Measurements from ENCODE around the gene ZNF783.
"Not testable (repeated sequence)": the region's sequence is repeated elsewhere in the genome, so short reads cannot be mapped to it uniquely, and the experiment has no call there.

ZNF783 gene

DNA sequence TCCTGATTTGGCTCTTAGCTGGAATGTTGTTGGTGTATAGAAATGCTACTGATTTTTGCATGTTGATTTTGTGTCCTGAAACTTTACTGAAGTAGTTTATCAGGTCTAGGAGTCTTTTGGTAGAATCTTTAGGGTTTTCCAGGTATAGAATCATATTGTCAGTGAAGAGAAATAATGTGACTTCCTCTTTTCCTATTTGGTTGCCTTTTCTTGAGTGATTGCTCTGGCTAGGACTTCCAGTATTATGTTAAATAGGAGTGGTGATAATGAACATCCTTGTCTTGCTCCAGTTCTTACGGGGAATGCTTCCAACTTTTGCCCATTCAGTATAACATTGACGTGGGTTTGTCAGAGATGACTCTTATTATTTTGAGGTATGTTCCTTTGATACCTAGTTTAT lies 52.0 kb downstream of the ZNF783 start:
- H3K27me3 ChIP-seq (ENCODE audit: insufficient read depth, insufficient read length): no peaks in the 10 kb centered on the region
- no peak overlapping the region for H3K9ac ChIP-seq (ENCODE audit: insufficient read length, low read depth)
- no peak overlapping the region for H3K4me3 ChIP-seq (ENCODE audit: insufficient read length, low read depth)
- H3K4me1 ChIP-seq (ENCODE audit: insufficient read depth, insufficient read length): no peaks in the 10 kb centered on the region
- no peaks in the 10 kb centered on the region for H3K36me3 ChIP-seq (ENCODE audit: insufficient read depth, insufficient read length, low read length)
- TF ChIP-seq SUZ12 (IDR thresholded peaks at IDR 0.05; ENCODE audit: extremely low read depth, insufficient read depth, insufficient read length) (no peak), YY1 (IDR thresholded peaks at IDR 0.05; ENCODE audit: insufficient read depth, insufficient read length) (no peak), ZNF274 (IDR thresholded peaks at IDR 0.05; ENCODE audit: low read depth, low read length) (no peak)
- H3K9me3 ChIP-seq (ENCODE audit: insufficient read depth, low read length): peaks cover 3% of the 10 kb centered on the region; the same call in 1 of the 2 replicates
- DNase-seq (ENCODE audit: low read depth, low spot score): no peak

- H3K9me3 ChIP-seq (ENCODE audit: insufficient read depth, low read length): peaks cover 3% of the 10 kb centered on the region; the same call in 1 of the 2 replicates
- H3K27me3 ChIP-seq (ENCODE audit: insufficient read depth, insufficient read length): no peaks in the 10 kb centered on the region
- H3K9ac ChIP-seq (ENCODE audit: insufficient read length, low read depth): no peak overlapping the region
- H3K36me3 ChIP-seq (ENCODE audit: insufficient read depth, insufficient read length, low read length): no peaks in the 10 kb centered on the region
- no peak for DNase-seq (ENCODE audit: low read depth, low spot score)
- no peak overlapping the region for H3K4me3 ChIP-seq (ENCODE audit: insufficient read length, low read depth)
- H3K4me1 ChIP-seq (ENCODE audit: insufficient read depth, insufficient read length): no peaks in the 10 kb centered on the region
- TF ChIP-seq YY1 (IDR thresholded peaks at IDR 0.05; ENCODE audit: insufficient read depth, insufficient read length): no peak
- TF ChIP-seq ZNF274 (IDR thresholded peaks at IDR 0.05; ENCODE audit: low read depth, low read length): no peak
- no peak for TF ChIP-seq SUZ12 (IDR thresholded peaks at IDR 0.05; ENCODE audit: extremely low read depth, insufficient read depth, insufficient read length)
Measured at GRCh38 chr7:149316606-149317005, 54.6 kb downstream of the ZNF783 start.

DNA sequence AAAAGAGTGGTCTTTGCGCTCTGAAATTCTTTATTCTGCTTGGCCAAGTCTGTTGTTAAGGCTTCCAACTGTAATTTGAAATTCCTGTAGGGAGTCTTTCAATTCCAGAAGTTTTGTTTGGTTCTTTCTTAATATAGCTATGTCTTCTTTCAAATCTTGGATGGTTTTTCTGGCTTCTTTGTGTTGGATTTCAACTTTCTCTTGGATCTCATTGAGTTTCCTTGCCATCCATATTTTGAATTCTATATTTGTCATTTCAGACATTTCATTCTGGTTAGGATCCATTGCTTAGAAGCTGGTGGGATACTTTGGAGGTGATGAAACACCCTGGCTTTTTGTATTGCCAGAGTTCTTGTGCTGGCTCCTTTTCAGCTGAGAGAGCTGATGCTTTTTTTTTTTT lies 55.5 kb downstream of the ZNF783 start:
- DNase-seq (ENCODE audit: low read depth, low spot score): no peak
- H3K27me3 ChIP-seq (ENCODE audit: insufficient read depth, insufficient read length): no peaks in the 10 kb centered on the region
- TF ChIP-seq SUZ12 (IDR thresholded peaks at IDR 0.05; ENCODE audit: extremely low read depth, insufficient read depth, insufficient read length): no peak
- TF ChIP-seq YY1 (IDR thresholded peaks at IDR 0.05; ENCODE audit: insufficient read depth, insufficient read length): no peak
- no peak for TF ChIP-seq ZNF274 (IDR thresholded peaks at IDR 0.05; ENCODE audit: low read depth, low read length)
- H3K4me1 ChIP-seq (ENCODE audit: insufficient read depth, insufficient read length): no peaks in the 10 kb centered on the region
- H3K4me3 ChIP-seq (ENCODE audit: insufficient read length, low read depth): no peak overlapping the region
- no peak overlapping the region for H3K9ac ChIP-seq (ENCODE audit: insufficient read length, low read depth)
- H3K36me3 ChIP-seq (ENCODE audit: insufficient read depth, insufficient read length, low read length): no peaks in the 10 kb centered on the region
- peaks cover 3% of the 10 kb centered on the region; the same call in 1 of the 2 replicates for H3K9me3 ChIP-seq (ENCODE audit: insufficient read depth, low read length)

GRCh38 chr7:149317986-149318672 lies 56.1 kb downstream of the ZNF783 start:
- H3K36me3 ChIP-seq (ENCODE audit: insufficient read depth, insufficient read length, low read length): no peaks in the 10 kb centered on the region

DNA sequence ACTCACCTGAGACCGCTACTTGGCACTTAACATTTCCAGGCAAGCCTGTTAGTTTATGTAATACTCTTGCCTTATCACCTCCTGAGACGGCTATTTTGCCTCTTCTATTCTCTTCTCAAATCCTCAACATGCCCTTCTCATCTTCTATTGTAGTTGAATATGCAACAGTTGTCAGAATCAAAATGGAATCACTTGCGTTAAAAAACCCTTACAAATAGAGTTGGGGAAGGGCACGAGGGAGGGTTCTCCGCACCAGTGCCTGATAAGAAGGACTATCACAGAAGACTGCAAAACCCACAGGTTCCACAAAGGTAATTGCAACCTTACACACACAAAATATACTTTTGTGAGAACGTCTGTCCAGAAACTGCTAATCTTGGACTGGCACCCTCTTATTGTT lies 57.4 kb downstream of the ZNF783 start:
- H3K9me3 ChIP-seq (ENCODE audit: insufficient read depth, low read length): peaks cover 7% of the 10 kb centered on the region; the same call in 1 of the 2 replicates

More at GRCh38 chr7:149317986-149318672, 56.1 kb downstream of the ZNF783 start:
- H3K27me3 ChIP-seq (ENCODE audit: insufficient read depth, insufficient read length): no peaks in the 10 kb centered on the region
- peaks cover 3% of the 10 kb centered on the region; the same call in 1 of the 2 replicates for H3K9me3 ChIP-seq (ENCODE audit: insufficient read depth, low read length)
- TF ChIP-seq YY1 (IDR thresholded peaks at IDR 0.05; ENCODE audit: insufficient read depth, insufficient read length) (no peak), SUZ12 (IDR thresholded peaks at IDR 0.05; ENCODE audit: extremely low read depth, insufficient read depth, insufficient read length) (no peak), ZNF274 (IDR thresholded peaks at IDR 0.05; ENCODE audit: low read depth, low read length) (no peak)
- H3K9ac ChIP-seq (ENCODE audit: insufficient read length, low read depth): no peak overlapping the region
- no peak for DNase-seq (ENCODE audit: low read depth, low spot score)
- H3K4me3 ChIP-seq (ENCODE audit: insufficient read length, low read depth): no peak overlapping the region
- H3K4me1 ChIP-seq (ENCODE audit: insufficient read depth, insufficient read length): no peaks in the 10 kb centered on the region

DNA sequence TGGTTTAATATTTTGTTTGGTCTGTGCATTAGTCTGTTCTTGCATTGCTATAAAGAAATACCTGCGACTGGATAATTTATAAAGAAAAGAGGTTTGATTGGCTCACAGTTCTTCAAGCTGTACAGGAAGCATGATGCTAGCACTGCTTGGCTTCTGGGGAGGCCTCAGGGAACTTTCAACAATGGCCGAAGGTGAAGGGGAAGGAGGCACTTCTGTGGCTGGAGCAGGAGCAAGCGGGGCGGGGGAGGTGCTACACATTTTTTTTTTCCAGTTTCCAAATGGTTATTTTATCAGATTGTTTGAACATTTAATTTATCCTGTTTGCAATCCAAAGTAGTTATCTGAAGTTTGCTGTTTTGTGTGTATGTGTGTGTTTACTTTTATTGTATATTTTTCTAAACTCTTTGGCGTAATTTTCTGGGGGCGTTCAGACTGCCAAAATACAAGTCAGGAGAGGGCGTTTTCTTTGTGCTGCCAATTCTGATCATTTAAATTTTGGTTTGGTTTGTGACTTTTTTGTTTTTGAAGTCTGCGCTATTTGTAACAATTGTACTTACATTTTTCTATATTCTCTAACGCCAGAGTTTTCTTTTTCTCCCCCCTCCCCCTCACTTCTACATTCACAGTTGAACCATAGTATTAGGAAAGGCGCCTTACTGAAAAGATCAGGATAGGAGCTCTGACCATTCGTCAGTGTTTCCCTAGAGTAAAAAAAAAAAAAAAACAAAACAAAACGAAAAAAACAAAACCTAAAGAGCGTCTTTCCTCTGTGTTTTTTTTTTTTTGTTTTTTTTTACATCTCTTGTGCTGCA lies 58.5 kb downstream of the ZNF783 start:
- no peak overlapping the region for H3K4me3 ChIP-seq (ENCODE audit: insufficient read length, low read depth)
- H3K27me3 ChIP-seq (ENCODE audit: insufficient read depth, insufficient read length): no peaks in the 10 kb centered on the region
- no peaks in the 10 kb centered on the region for H3K36me3 ChIP-seq (ENCODE audit: insufficient read depth, insufficient read length, low read length)
- TF ChIP-seq YY1 (IDR thresholded peaks at IDR 0.05; ENCODE audit: insufficient read depth, insufficient read length) (no peak), ZNF274 (IDR thresholded peaks at IDR 0.05; ENCODE audit: low read depth, low read length) (no peak), SUZ12 (IDR thresholded peaks at IDR 0.05; ENCODE audit: extremely low read depth, insufficient read depth, insufficient read length) (no peak)
- no peak for DNase-seq (ENCODE audit: low read depth, low spot score)
- H3K4me1 ChIP-seq (ENCODE audit: insufficient read depth, insufficient read length): no peaks in the 10 kb centered on the region
- no peak overlapping the region for H3K9ac ChIP-seq (ENCODE audit: insufficient read length, low read depth)
- H3K9me3 ChIP-seq (ENCODE audit: insufficient read depth, low read length): peaks cover 18% of the 10 kb centered on the region

More for the DNA sequence above, 57.4 kb downstream of the ZNF783 start:
- TF ChIP-seq YY1 (IDR thresholded peaks at IDR 0.05; ENCODE audit: insufficient read depth, insufficient read length): no peak
- no peak for TF ChIP-seq SUZ12 (IDR thresholded peaks at IDR 0.05; ENCODE audit: extremely low read depth, insufficient read depth, insufficient read length)
- no peak for DNase-seq (ENCODE audit: low read depth, low spot score)
- Histone ChIP-seq H3K9ac (ENCODE audit: insufficient read length, low read depth) (no peak overlapping the region), H3K4me3 (ENCODE audit: insufficient read length, low read depth) (no peak overlapping the region), H3K27me3 (ENCODE audit: insufficient read depth, insufficient read length) (no peaks in the 10 kb centered on the region), H3K36me3 (ENCODE audit: insufficient read depth, insufficient read length, low read length) (no peaks in the 10 kb centered on the region), H3K4me1 (ENCODE audit: insufficient read depth, insufficient read length) (no peaks in the 10 kb centered on the region)

DNA sequence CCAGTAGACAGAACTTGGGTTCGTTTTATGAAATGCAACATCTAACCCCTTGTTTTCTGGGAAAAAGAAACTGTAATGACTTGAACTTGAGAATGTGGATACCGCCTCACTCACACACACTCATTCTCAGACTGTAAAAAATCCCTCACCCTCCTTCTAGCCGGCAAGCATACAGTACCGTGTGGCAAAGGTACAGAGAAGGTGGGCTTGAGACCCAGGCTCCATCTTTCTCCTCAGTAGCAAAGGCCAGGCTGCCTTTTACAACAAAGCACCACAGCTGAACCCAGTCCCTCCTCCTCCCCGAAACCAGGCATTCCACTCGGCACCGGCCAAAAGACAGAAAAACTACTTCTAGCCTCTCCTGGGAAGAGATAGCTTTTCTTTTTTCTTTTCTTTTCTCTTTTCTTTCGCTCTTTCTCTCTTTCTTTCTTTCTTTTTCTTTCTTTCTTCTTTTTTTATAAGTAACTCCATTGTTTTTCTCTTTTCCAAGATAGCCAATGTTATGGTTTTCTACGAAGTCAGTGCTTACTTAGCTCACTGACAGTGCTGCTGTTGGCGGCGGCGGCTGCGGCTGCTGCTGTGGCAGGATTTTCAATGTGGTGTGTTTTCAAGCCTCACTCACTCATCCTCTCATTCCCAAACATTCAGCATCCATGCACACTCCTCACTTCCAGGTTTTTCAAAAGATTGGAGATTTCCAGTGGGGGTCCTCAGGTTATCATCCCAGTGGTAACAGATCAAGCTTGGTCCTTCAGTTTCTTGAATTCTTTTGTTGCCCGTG lies 59.3 kb downstream of the ZNF783 start:
- not testable (repeated sequence) for H3K36me3 ChIP-seq (ENCODE audit: insufficient read depth, insufficient read length, low read length)

More for the DNA sequence above, 59.3 kb downstream of the ZNF783 start:
- H3K9ac ChIP-seq (ENCODE audit: insufficient read length, low read depth); H3K4me1 ChIP-seq (ENCODE audit: insufficient read depth, insufficient read length); H3K27me3 ChIP-seq (ENCODE audit: insufficient read depth, insufficient read length); H3K4me3 ChIP-seq (ENCODE audit: insufficient read length, low read depth); DNase-seq (ENCODE audit: low read depth, low spot score): not testable (repeated sequence)
- H3K9me3 ChIP-seq (ENCODE audit: insufficient read depth, low read length): peaks cover 26% of the 10 kb centered on the region
